Stimulated activated naive CD8-positive, alpha-beta T cell treated with anti-CD3 and anti-CD28 coated beads, Interleukin-15, Interleukin-2, amounts not matched to agents 100 ng/mL and 50 ng/mL, for 24 hours (primary cell): ENCODE data around the gene RAB31.

Source experiments
- H3K27ac Mint-ChIP-seq: one replicate; pipeline ENCODE4 v1.8.0; 2021; ENCODE audit warnings: mild to moderate bottlenecking, mixed read lengths
- H3K27me3 Mint-ChIP-seq: one replicate; pipeline ENCODE4 v1.8.0; 2021; ENCODE audit warnings: mixed read lengths
- H3K36me3 Mint-ChIP-seq: one replicate; pipeline ENCODE4 v1.8.0; 2021; ENCODE audit warnings: low read depth, mixed read lengths
- H3K4me1 Mint-ChIP-seq: one replicate; pipeline ENCODE4 v1.8.0; 2021; ENCODE audit warnings: low read depth, mixed read lengths
- H3K4me3 Mint-ChIP-seq: one replicate; pipeline ENCODE4 v1.8.0; 2021; ENCODE audit warnings: mild to moderate bottlenecking, mixed read lengths
- H3K9me3 Mint-ChIP-seq: one replicate; pipeline ENCODE4 v1.8.0; 2021; ENCODE audit warnings: mixed read lengths

RAB31 gene

DNA sequence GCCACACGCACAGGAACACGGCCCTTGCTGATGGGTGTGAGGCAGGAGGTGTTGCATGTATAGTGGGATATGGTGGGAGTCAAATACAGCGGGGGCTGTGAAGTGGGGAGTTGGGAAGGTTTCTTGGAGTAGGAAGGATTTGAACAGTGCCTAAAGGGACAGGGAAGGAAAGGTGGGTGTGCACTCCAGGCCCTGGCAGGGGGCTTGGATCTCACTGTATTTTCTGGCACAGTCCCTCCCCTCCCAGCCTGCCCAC, 6.9 kb downstream of the RAB31 start:
- Mint-ChIP-seq H3K4me1 (peaks cover 19% of the 10 kb centered on the region), H3K9me3 (no peaks in the 10 kb centered on the region), H3K27me3 (peaks cover 54% of the 10 kb centered on the region), H3K4me3 (no peak overlapping the region), H3K36me3 (no peaks in the 10 kb centered on the region), H3K27ac (no peak overlapping the region)

- no peaks in the 10 kb centered on the region for H3K9me3 Mint-ChIP-seq
- no peak overlapping the region for H3K27ac Mint-ChIP-seq
- peaks cover 51% of the 10 kb centered on the region for H3K27me3 Mint-ChIP-seq
- H3K36me3 Mint-ChIP-seq: no peaks in the 10 kb centered on the region
- no peak overlapping the region for H3K4me3 Mint-ChIP-seq
- H3K4me1 Mint-ChIP-seq: peaks cover 7% of the 10 kb centered on the region
Observed at GRCh38 chr18:9715978-9716774, 8.1 kb downstream of the RAB31 start.

DNA sequence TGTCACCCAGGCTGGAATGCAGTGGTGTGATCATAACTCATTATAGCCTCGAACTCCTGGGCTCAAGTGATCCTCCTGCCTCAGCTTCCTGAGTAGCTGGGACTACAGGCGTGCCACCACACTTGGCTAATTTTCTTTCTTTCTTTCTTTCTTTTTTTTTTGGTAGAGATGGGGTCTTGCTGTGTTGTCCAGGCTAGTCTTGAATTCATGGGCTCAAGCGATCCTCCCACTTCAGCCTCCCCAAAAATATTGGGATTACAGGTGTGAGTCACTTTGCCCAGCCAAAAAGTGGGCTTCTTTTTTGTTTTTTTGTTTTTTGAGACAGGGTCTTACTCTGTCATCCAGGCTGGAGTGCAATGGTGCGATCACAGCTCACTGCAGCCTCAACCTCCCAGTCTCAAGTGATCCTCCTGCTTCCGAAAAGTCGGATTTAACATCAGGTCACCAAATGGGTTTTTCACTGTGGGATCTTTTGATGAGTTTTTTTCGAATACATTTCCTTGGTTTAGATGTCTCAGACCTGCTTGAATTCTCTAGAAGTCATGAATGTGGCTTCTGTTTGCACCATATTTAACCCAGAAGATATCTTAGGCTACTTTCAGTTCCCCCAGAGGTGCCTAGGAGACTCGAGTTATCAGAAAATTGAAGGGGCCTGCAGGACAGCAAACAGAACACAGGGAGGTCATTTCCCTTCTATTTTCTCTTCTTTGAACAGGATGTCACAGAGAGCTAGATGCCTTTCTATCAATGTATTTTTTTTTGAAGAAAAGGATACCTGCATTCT, 8.9 kb downstream of the RAB31 start:
- Mint-ChIP-seq H3K4me1 (no peaks in the 10 kb centered on the region), H3K36me3 (no peaks in the 10 kb centered on the region), H3K4me3 (no peak overlapping the region), H3K9me3 (no peaks in the 10 kb centered on the region), H3K27ac (no peak overlapping the region), H3K27me3 (peaks cover 50% of the 10 kb centered on the region)

- no peaks in the 10 kb centered on the region for H3K4me1 Mint-ChIP-seq
- H3K27ac Mint-ChIP-seq: no peak overlapping the region
- H3K27me3 Mint-ChIP-seq: peaks cover 34% of the 10 kb centered on the region
- no peak overlapping the region for H3K4me3 Mint-ChIP-seq
- no peaks in the 10 kb centered on the region for H3K9me3 Mint-ChIP-seq
- H3K36me3 Mint-ChIP-seq: no peaks in the 10 kb centered on the region
Observed at GRCh38 chr18:9719421-9719981, 11.4 kb downstream of the RAB31 start.

GRCh38 chr18:9720327-9720726, 12.2 kb downstream of the RAB31 start:
- H3K36me3 Mint-ChIP-seq: no peaks in the 10 kb centered on the region
- peaks cover 30% of the 10 kb centered on the region for H3K27me3 Mint-ChIP-seq
- no peaks in the 10 kb centered on the region for H3K4me1 Mint-ChIP-seq
- no peaks in the 10 kb centered on the region for H3K9me3 Mint-ChIP-seq
- no peak overlapping the region for H3K4me3 Mint-ChIP-seq
- no peak overlapping the region for H3K27ac Mint-ChIP-seq

DNA sequence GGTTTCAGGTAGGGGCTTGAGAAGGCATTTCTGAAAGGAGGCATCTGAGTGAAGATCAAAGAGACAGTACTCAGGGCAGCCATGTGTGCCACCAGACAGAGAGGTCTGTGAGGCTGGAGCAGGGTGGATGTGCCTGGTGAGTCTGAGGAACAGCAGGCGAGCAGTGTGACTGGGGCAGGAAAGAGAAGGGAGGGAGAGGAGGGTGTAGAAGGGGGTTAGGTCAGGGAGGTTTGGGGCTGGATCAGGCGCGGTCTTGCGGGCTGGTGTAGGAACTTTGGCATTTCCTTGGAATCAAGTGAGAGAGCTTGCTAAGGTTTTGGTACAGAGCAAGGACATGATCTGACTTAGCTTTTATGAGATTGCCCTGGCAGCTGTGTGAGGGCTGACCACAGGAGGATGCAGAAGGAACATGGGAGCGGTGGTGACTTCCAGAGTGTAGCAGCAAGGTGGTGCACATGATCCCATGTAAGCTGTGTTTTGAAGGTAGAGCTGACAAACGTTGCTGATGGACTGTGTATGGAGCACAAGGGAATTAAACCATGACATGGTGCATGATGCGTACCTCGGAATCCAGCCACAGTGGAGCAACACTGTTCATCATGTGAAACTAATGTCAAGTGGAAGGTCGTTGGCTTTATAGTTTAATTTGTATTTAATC, 13.9 kb downstream of the RAB31 start:
- Mint-ChIP-seq H3K9me3 (no peaks in the 10 kb centered on the region), H3K27me3 (peaks cover 21% of the 10 kb centered on the region), H3K36me3 (no peaks in the 10 kb centered on the region), H3K4me3 (no peak overlapping the region), H3K27ac (no peak overlapping the region), H3K4me1 (no peaks in the 10 kb centered on the region)

- Mint-ChIP-seq H3K4me3 (no peak overlapping the region), H3K27ac (no peak overlapping the region), H3K36me3 (no peaks in the 10 kb centered on the region), H3K27me3 (peaks cover 15% of the 10 kb centered on the region), H3K4me1 (no peaks in the 10 kb centered on the region), H3K9me3 (no peaks in the 10 kb centered on the region)
Observed at GRCh38 chr18:9722691-9723090, 14.6 kb downstream of the RAB31 start.

DNA sequence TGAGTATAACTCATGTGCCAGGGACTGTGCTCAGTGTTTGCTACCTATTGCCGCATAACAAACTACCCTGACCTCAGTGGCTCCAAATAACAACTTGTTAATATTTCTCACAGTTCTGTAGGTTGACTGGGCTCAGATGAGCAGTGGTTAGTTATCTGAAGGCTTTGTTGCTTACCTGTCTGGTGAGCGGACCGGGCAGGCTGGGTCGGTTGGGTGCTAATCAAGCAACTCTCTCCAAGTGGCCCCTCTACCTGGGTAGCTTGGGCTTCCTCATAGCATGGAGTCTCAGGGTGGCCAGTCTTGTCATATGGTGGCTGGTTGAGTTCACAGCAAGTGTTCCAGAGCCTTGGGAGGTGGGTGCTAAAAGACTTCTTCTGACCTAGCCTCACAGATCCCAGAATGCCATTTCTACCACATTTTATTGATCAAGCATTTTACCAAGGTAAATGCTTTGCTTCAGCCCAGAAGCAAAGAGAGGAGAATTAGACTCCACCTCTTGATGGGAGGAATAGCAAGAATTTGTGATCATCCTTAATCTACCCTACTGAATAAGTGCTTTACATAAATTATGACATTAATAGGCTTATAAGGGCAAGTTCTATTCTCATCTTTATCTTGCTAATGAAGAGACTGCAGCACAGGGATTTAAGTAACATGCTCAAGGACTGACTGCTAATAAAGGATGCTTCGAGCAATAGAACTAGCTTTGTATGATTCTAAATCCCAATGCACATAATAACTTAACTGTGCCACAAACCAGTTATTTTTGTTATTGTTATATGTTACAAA, 16.9 kb downstream of the RAB31 start:
- H3K4me3 Mint-ChIP-seq: no peak overlapping the region

DNA sequence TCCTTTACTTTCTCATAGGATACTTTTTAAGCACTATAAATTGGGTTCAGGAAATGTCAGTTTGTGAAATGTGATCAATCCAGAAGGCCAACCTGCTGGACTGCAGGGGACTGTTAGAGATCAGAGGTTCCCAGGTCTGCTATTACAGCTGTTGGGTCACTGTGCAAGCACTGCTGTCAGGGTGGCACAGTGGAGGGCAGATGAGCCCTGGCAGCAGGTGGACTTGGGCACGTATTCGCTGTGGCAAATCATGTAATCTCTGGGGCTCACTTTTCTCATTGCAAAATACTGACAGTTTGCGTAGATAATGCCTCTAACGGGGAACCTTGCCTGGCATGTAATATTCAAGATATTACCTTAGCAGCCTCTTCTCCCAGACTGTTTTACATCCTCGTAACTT, 18.1 kb downstream of the RAB31 start:
- Mint-ChIP-seq H3K9me3 (no peaks in the 10 kb centered on the region), H3K4me1 (no peaks in the 10 kb centered on the region), H3K36me3 (no peaks in the 10 kb centered on the region), H3K27me3 (peaks cover 8% of the 10 kb centered on the region), H3K27ac (no peak overlapping the region), H3K4me3 (no peak overlapping the region)

More for the DNA sequence above, 16.9 kb downstream of the RAB31 start:
- Mint-ChIP-seq H3K36me3 (no peaks in the 10 kb centered on the region), H3K9me3 (no peaks in the 10 kb centered on the region), H3K4me1 (no peaks in the 10 kb centered on the region), H3K27me3 (peaks cover 15% of the 10 kb centered on the region), H3K27ac (no peak overlapping the region)

DNA sequence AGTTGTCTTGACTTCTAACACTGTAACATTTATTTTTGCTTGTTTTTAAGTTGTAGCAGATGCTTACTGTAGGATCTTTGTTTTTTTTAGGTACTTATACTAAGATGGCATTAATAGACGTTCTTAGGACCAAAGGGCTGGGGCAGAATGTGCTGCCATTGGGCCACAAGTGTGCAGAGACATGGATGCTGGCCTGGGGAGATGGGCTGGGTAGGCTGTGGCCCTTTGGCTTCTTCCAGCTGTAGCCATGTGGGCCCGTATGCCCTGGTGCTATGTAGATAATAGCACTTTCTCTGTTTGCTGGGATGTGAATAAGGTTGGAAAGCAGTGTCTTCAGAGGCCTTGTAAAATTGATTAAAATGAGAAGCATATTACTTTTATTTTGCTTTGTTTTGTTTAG, 18.8 kb downstream of the RAB31 start:
- Mint-ChIP-seq H3K27me3 (peaks cover 4% of the 10 kb centered on the region), H3K4me3 (no peak overlapping the region), H3K9me3 (no peaks in the 10 kb centered on the region), H3K27ac (no peak overlapping the region), H3K36me3 (no peaks in the 10 kb centered on the region), H3K4me1 (no peaks in the 10 kb centered on the region)

DNA sequence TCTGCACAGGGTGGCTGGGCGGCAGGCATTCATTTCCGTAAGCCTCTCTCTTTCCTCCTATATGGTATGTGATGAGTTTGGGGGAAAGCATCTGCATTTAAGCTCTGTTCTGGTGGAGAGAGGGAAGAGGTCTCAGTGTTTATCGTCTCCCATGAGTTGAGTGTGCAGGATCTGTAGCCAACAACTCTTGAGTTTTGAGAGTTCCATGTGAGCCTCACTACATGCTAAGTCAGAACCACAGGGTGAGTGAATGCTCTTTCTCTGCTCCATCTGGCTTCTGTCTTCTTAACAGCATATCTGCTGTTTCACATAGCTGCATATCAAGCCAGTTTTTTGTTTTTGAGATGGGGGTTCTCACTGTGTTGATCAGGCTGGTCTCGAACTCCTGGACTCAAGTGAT, 22.7 kb downstream of the RAB31 start:
- peaks cover 9% of the 10 kb centered on the region for H3K27me3 Mint-ChIP-seq
- no peaks in the 10 kb centered on the region for H3K9me3 Mint-ChIP-seq
- no peak overlapping the region for H3K4me3 Mint-ChIP-seq
- peaks cover 8% of the 10 kb centered on the region for H3K4me1 Mint-ChIP-seq
- no peaks in the 10 kb centered on the region for H3K36me3 Mint-ChIP-seq
- no peak overlapping the region for H3K27ac Mint-ChIP-seq

- H3K9me3 Mint-ChIP-seq: no peaks in the 10 kb centered on the region
- no peak overlapping the region for H3K4me3 Mint-ChIP-seq
- H3K27ac Mint-ChIP-seq: no peak overlapping the region
- H3K36me3 Mint-ChIP-seq: no peaks in the 10 kb centered on the region
- H3K4me1 Mint-ChIP-seq: peaks cover 11% of the 10 kb centered on the region
- peaks cover 9% of the 10 kb centered on the region for H3K27me3 Mint-ChIP-seq
Observed at GRCh38 chr18:9731380-9731779, 23.3 kb downstream of the RAB31 start.

GRCh38 chr18:9732031-9732430, 23.9 kb downstream of the RAB31 start:
- Mint-ChIP-seq H3K9me3 (no peaks in the 10 kb centered on the region), H3K4me3 (no peak overlapping the region), H3K36me3 (no peaks in the 10 kb centered on the region), H3K27me3 (peaks cover 9% of the 10 kb centered on the region), H3K4me1 (peaks cover 11% of the 10 kb centered on the region), H3K27ac (no peak overlapping the region)

DNA sequence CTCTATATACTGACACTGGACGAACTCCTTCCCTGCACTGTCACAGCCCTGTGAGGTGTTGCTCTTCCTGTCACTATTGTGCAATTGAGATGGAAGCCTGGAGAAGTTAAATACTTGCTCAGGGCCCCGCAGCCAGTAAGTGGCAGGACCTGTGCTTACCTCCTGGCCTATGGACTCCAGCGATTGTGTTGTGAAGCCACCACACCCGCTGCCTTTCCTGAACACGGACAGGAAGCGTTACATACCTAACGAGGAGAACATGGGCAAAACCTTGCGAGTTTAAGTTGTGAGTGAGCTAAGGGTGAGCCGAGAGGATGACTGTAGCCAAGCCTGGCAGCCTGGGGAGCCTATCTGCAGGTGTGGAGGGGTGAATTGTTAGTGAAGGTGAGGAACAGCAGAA, 26.1 kb downstream of the RAB31 start:
- Mint-ChIP-seq H3K9me3 (no peaks in the 10 kb centered on the region), H3K4me3 (no peak overlapping the region), H3K36me3 (no peaks in the 10 kb centered on the region), H3K27ac (no peak overlapping the region), H3K4me1 (peaks cover 11% of the 10 kb centered on the region), H3K27me3 (peaks cover 13% of the 10 kb centered on the region)
